Stimulated activated naive CD4-positive, alpha-beta T cell treated with Interleukin-2 at 50 U/mL for 16 hours (primary cell): Measurements from ENCODE around the gene BBS5.

ENCODE experiments used
- DNase-seq: peaks from one replicate; lab custom pipeline; 2025; lab: John Stamatoyannopoulos, UW

The BBS5 gene

GRCh38 chr2:169546756-169547155 is 67.5 kb downstream of the BBS5 start:
- no peak for DNase-seq
